SK-N-MC (cell line): Measurements from ENCODE around the gene BEND3.

ENCODE experiments used
- EZH2 ChIP-seq: fragments of 200-600 bp; sonication (generic); IDR thresholded peaks from one replicate; pipeline ENCODE4 v1.6.1; 2017; ENCODE audit warnings: antibody characterized with exemption
- POLR2AphosphoS5 ChIP-seq: IDR thresholded peaks from 2 replicates; pipeline ENCODE4 v1.6.1; 2012; ENCODE audit warnings: mild to moderate bottlenecking, low read depth, low read length, borderline replicate concordance

DNA sequence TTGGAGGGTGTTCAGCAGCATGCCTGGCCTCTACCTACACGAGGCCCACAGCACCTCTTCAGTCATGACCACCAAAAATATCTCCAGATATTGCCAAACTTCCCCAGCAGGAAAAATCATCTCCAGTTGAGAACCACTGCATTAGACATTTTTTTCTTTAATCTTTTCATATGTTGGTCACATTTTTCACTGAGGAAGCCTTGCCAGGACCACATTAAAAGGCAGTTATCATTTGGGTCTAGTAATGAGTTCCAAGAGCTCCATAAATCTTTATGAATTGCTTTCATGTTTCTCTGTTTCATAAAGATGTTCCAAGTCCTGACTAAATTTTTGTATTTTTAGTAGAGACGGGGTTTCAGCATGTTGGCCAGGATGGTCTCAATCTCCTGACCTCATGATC, 58.5 kb downstream of the BEND3 start:
- no peak for TF ChIP-seq POLR2AphosphoS5
- TF ChIP-seq EZH2 = no peak
